Heart right ventricle (tissue), 16 donors: ENCODE measurements around the gene DNAH12. TPM values are rescaled to one million over a fixed set of nuclear protein-coding genes. Genes with fewer than 3 reads are reported as not detected.
"Not testable (repeated sequence)": the region's sequence is repeated elsewhere in the genome, so short reads cannot be mapped to it uniquely, and the experiment has no call there.

Experiments used
- ATAC-seq, 8 donors: fragments of 200-7000 bp; cut with Tn5 transposase; one replicate each; pipeline ENCODE4 v1.9.1; 2020; ENCODE audit warnings: mild to moderate bottlenecking in 8 of 8, moderate library complexity in 8 of 8, moderate number of reproducible peaks in 1 of 8
- DNase-seq, 2 donors: peaks; one replicate each; pipeline ENCODE4 v3.0.0-alpha.2; 2020
- H3K27ac ChIP-seq, 10 donors: fragments of 200-600 bp; sonication (generic) in 2 of 10; one replicate each; pipeline versions ENCODE4 v1.5.0 to v1.8.0; 2020 to 2022; ENCODE audit warnings: mild to moderate bottlenecking in 3 of 10
- H3K27me3 ChIP-seq, 7 donors: fragments of 200-600 bp; one replicate each; pipeline ENCODE4 v1.8.0; 2021 to 2022; ENCODE audit warnings: mild to moderate bottlenecking in 2 of 7
- H3K36me3 ChIP-seq, 9 donors: fragments of 200-600 bp; sonication (generic) in 1 of 9; one replicate each; pipeline versions ENCODE4 v1.5.0 to v1.8.0; 2020 to 2022; ENCODE audit warnings: mild to moderate bottlenecking in 2 of 9
- H3K4me1 ChIP-seq, 9 donors: fragments of 200-600 bp; sonication (generic) in 1 of 9; one replicate each; pipeline versions ENCODE4 v1.5.0 to v1.8.0; 2020 to 2022; ENCODE audit warnings: mild to moderate bottlenecking in 4 of 9
- H3K4me3 ChIP-seq, 10 donors: fragments of 200-600 bp; sonication (generic) in 2 of 10; one replicate each; pipeline versions ENCODE4 v1.5.0 to v1.8.0; 2020 to 2022; ENCODE audit warnings: mild to moderate bottlenecking in 7 of 10, moderate library complexity in 2 of 10
- H3K9me3 ChIP-seq, 11 donors: fragments of 200-600 bp in 10 of 11; sonication (generic) in 2 of 11; one replicate each; pipeline versions ENCODE4 v1.5.0 to v1.8.0; 2013 to 2022; ENCODE audit warnings: mild to moderate bottlenecking in 2 of 11, control low read depth in 1 of 11, moderate library complexity in 1 of 11
- CTCF ChIP-seq, 9 donors: fragments of 200-600 bp; sonication (generic) in 2 of 9; IDR thresholded peaks; one replicate each; pipeline versions ENCODE4 v1.5.0 to v1.8.0; 2021 to 2022; ENCODE audit warnings: antibody characterized with exemption in 9 of 9, mild to moderate bottlenecking in 5 of 9, moderate library complexity in 1 of 9
- WGBS, 2 donors: extraction: QIAGEN DNeasy Blood & Tissue Kit; methylation state at CpG; one replicate each; pipeline ENCODE4 v1.1.7; 2013; ENCODE audit warnings: inconsistent platforms in 1 of 2; 5-methylcytosine and 5-hydroxymethylcytosine counted together
- intact Hi-C, 10 donors: fragments of 100-400 bp; cut with DNase I; formaldehyde crosslinking; loops; one replicate each; pipeline versions ENCODE4 v1.11.1 to v1.14.2; 2022
- polyA plus RNA-seq, 2 donors: library from polyadenylated mRNA; stranded (reverse); fragments of 200-250 nt; gene quantifications; one replicate each; pipeline ENCODE4 v1.2.3, GENCODE V29; 2013
- total RNA-seq, 10 donors: library from RNA; stranded (reverse); fragmentation: NEBNext Ultra II Directional in 3 of 10; extraction: Animal tissue kit (Norgen Biotek cat#: 25700) in 3 of 10; gene quantifications; one replicate each; pipeline versions ENCODE4 v1.2.1 to v1.2.4, GENCODE V29; 2021 to 2023
- donor health status: Arrhythmogenic right ventricular cardiomyopathy.
- donor health status: ischemic (EF 13 %, LVEDD 7.1; RV severe dilation, severe dysfunction).
- donor health status: healthy with polysubstance abuse.
- donor health status: DM: no; HTN: yes; CAD: no.
- donor health status: DM: no; HTN: no; CAD: no.
- donor health status: ischemic (EF 25% LVEDD 6.9; RV normal size, moderate dysfunction).
- donor health status: ischemic (EF 25% LVEDD 5.7; RV mildly dilated, moderate dysfunction).
- donor health status: healthy.
- donor health status: DM: yes; HTN: yes; CAD: no.
- donor health status: Ischemic cardiomyopathy.
- donor health status: ischemic (EF 35%, LVEDD 5.7; RV mildly dilated, moderate dysfunction).
- donor health status: nonischemic (EF 11% LVEDD 7.7; RV severe dilation, severe dysfunction).
- donor health status: DM: yes; HTN: yes; CAD: no.
- donor health status: PGD.
- donor health status: ischemic (EF 29% LVEDD 5.4; RV normal size, mild dysfunction).
- donor health status: nonischemic (EF 23%, LVEDD 6.1; RV moderate dilation, normal function).

Gene DNAH12
- total and polyA plus RNA-seq, 12 donors, result 0.01 to 0.44 (median 0.12) TPM; not detected in 4

GRCh38 chr3:57331078-57331610 is 213.0 kb downstream of the DNAH12 start:
- Histone ChIP-seq H3K4me1 (peaks cover 0 to 6% (median 0%) of the 10 kb centered on the region in 9 donors), H3K4me3 (no peak overlapping the region), H3K27ac (no peak overlapping the region), H3K27me3 (peaks cover 0 to 5% (median 0%) of the 10 kb centered on the region in 7 donors), H3K36me3 (no peaks in the 10 kb centered on the region), H3K9me3 (peaks cover 0 to 3% (median 0%) of the 10 kb centered on the region in 11 donors)
- no peak for TF ChIP-seq CTCF (IDR thresholded peaks at IDR 0.05)
- 83% methylated on average over 3 of the region's 3 CpGs for WGBS, 2 donors
- intact Hi-C loops, result no loop called here
- no peak for ATAC-seq
- no peak for DNase-seq

- H3K36me3 ChIP-seq, H3K27ac ChIP-seq, DNase-seq, ATAC-seq, H3K27me3 ChIP-seq, H3K4me3 ChIP-seq, H3K4me1 ChIP-seq, H3K9me3 ChIP-seq, intact Hi-C loops: not testable (repeated sequence)
- WGBS, 2 donors, result 93 to 96% methylated on average over 1 of the region's 1 CpG
These were observed 217.6 kb downstream of the DNAH12 start for GRCh38 chr3:57326498-57326897.

GRCh38 chr3:57314204-57314603 is 229.9 kb downstream of the DNAH12 start:
- intact Hi-C loops, result no loop called here
- no peaks in the 10 kb centered on the region for H3K27me3 ChIP-seq
- peaks cover 0 to 13% (median 7%) of the 10 kb centered on the region in 11 donors for H3K9me3 ChIP-seq
- no peak overlapping the region for H3K27ac ChIP-seq
- DNase-seq (no peak), ATAC-seq (no peak)
- H3K36me3 ChIP-seq, result no peaks in the 10 kb centered on the region
- no peak for TF ChIP-seq CTCF (IDR thresholded peaks at IDR 0.05)
- no peak overlapping the region for H3K4me3 ChIP-seq
- H3K4me1 ChIP-seq, result no peaks in the 10 kb centered on the region
- WGBS, 2 donors, result 95 to 98% methylated on average over 3 of the region's 3 CpGs

- no peak for DNase-seq
- H3K9me3 ChIP-seq, result no peaks in the 10 kb centered on the region
- H3K27ac ChIP-seq, result no peak overlapping the region
- no peaks in the 10 kb centered on the region for H3K4me1 ChIP-seq
- WGBS, 2 donors, result 48 to 54% methylated on average over 3 of the region's 3 CpGs
- TF ChIP-seq CTCF (IDR thresholded peaks at IDR 0.05), result no peak
- intact Hi-C loops, result no loop called here
- H3K36me3 ChIP-seq, result no peaks in the 10 kb centered on the region
- H3K27me3 ChIP-seq, result no peaks in the 10 kb centered on the region
- no peak overlapping the region for H3K4me3 ChIP-seq
- ATAC-seq, result no peak
These were observed 234.3 kb downstream of the DNAH12 start for GRCh38 chr3:57309769-57310360.

- H3K9me3 ChIP-seq, ATAC-seq, H3K36me3 ChIP-seq, DNase-seq, intact Hi-C loops, H3K27ac ChIP-seq, H3K4me3 ChIP-seq, H3K4me1 ChIP-seq, H3K27me3 ChIP-seq: not testable (repeated sequence)
- 94 to 98% methylated on average over 7 of the region's 7 CpGs for WGBS, 2 donors
These were observed 240.6 kb downstream of the DNAH12 start for GRCh38 chr3:57303520-57303919.
